ENCODE measurements around the gene SMG6. TPM values are rescaled to one million over a fixed set of nuclear protein-coding genes. Genes with fewer than 3 reads are reported as not detected.

The SMG6 gene
- total and polyA plus RNA-seq, 2 donors (not counting 1 experiment from before 2014, with no cell fraction given): 10.6 to 35.5 TPM

GRCh38 chr17:2190014-2190413 lies 113.6 kb downstream of the SMG6 start:
- Histone ChIP-seq H3K27me3 (replicated peaks in 1 of 4; ENCODE audit: control extremely low read depth in 1 of 4, control insufficient read depth in 3 of 4, insufficient read depth in 4 of 4, low read length in 3 of 4) (no peaks in the 10 kb centered on the region), H3K9me3 (ENCODE audit: control extremely low read depth in 1 of 3, control insufficient read depth in 2 of 3, insufficient read depth in 1 of 3, low read length in 2 of 3) (no peaks in the 10 kb centered on the region), H2AFZ (ENCODE audit: insufficient read depth, low read depth, low read length, poor library complexity, severe bottlenecking) (no peak overlapping the region), H3K27ac (ENCODE audit: low read length in 2 of 2) (no peak overlapping the region), H3K4me3 (ENCODE audit: control extremely low read depth in 1 of 5, extremely low read depth in 1 of 5, insufficient read depth in 1 of 5, low read depth in 2 of 5, low read length in 4 of 5) (no peak overlapping the region), H3K79me2 (ENCODE audit: control insufficient read depth, insufficient read depth, low read length) (peaks cover 1% of the 10 kb centered on the region), H3K36me3 (replicated peaks in 1 of 2; ENCODE audit: control extremely low read depth in 1 of 2, control insufficient read depth in 1 of 2, extremely low read depth in 1 of 2, insufficient read depth in 2 of 2, low read length in 1 of 2) (peaks cover 0 to 28% of the 10 kb centered on the region in 2 experiments), H3K4me1 (ENCODE audit: control insufficient read depth in 2 of 2, insufficient read depth in 2 of 2, low read length in 2 of 2) (peaks cover 6 to 8% of the 10 kb centered on the region in 2 donors), H3K4me2 (replicated peaks; ENCODE audit: low read depth, low read length, poor library complexity, severe bottlenecking) (no peak overlapping the region), H4K20me1 (ENCODE audit: control insufficient read depth, insufficient read depth, low read length, poor library complexity, severe bottlenecking) (peaks cover 9% of the 10 kb centered on the region), H3K9ac (ENCODE audit: low read length) (no peak overlapping the region)
- no CpG with 5 or more reads among the region's 4 CpGs for WGBS (ENCODE audit: insufficient coverage)
- Mint-ChIP-seq H3K4me1 (peaks cover 16% of the 10 kb centered on the region), H3K4me3 (no peak overlapping the region), H3K27me3 (no peaks in the 10 kb centered on the region), H3K9me3 (ENCODE audit: insufficient read depth) (no peaks in the 10 kb centered on the region), H3K27ac (no peak overlapping the region)
- TF ChIP-seq EZH2 (IDR thresholded peaks at IDR 0.05; ENCODE audit: borderline replicate concordance, insufficient read depth, low read depth, low read length, poor library complexity, severe bottlenecking) (no peak), CTCF (IDR thresholded peaks at IDR 0.05) (no peak)
- ChIA-PET CTCF (interaction anchor here (1.6 kb wide), 1 partner anchor 135 kb away, joined by 4 read pairs; the partner anchor contains the start of gene HIC1), POLR2A (no interaction called here)
- intact Hi-C loops (cut with micrococcal nuclease): no loop called here
- DNase-seq: no peak
- no peak for ATAC-seq (ENCODE audit: low read depth)

GRCh38 chr17:2188971-2189630 lies 114.5 kb downstream of the SMG6 start:
- Histone ChIP-seq H3K9me3 (ENCODE audit: control extremely low read depth in 1 of 3, control insufficient read depth in 2 of 3, insufficient read depth in 1 of 3, low read length in 2 of 3) (no peaks in the 10 kb centered on the region), H3K4me3 (ENCODE audit: control extremely low read depth in 1 of 5, extremely low read depth in 1 of 5, insufficient read depth in 1 of 5, low read depth in 2 of 5, low read length in 4 of 5) (no peak overlapping the region), H3K27me3 (replicated peaks in 1 of 4; ENCODE audit: control extremely low read depth in 1 of 4, control insufficient read depth in 3 of 4, insufficient read depth in 4 of 4, low read length in 3 of 4) (no peaks in the 10 kb centered on the region), H4K20me1 (ENCODE audit: control insufficient read depth, insufficient read depth, low read length, poor library complexity, severe bottlenecking) (peaks cover 5% of the 10 kb centered on the region), H3K4me2 (replicated peaks; ENCODE audit: low read depth, low read length, poor library complexity, severe bottlenecking) (no peak overlapping the region), H3K4me1 (ENCODE audit: control insufficient read depth in 2 of 2, insufficient read depth in 2 of 2, low read length in 2 of 2) (peaks cover 6 to 8% of the 10 kb centered on the region in 2 donors), H3K79me2 (ENCODE audit: control insufficient read depth, insufficient read depth, low read length) (peaks cover 2% of the 10 kb centered on the region), H3K36me3 (replicated peaks in 1 of 2; ENCODE audit: control extremely low read depth in 1 of 2, control insufficient read depth in 1 of 2, extremely low read depth in 1 of 2, insufficient read depth in 2 of 2, low read length in 1 of 2) (peaks cover 0 to 28% of the 10 kb centered on the region in 2 experiments), H2AFZ (ENCODE audit: insufficient read depth, low read depth, low read length, poor library complexity, severe bottlenecking) (no peak overlapping the region), H3K9ac (ENCODE audit: low read length) (no peak overlapping the region), H3K27ac (ENCODE audit: low read length in 2 of 2) (no peak overlapping the region)
- Mint-ChIP-seq H3K4me3 (no peak overlapping the region), H3K9me3 (ENCODE audit: insufficient read depth) (no peaks in the 10 kb centered on the region), H3K27me3 (no peaks in the 10 kb centered on the region), H3K4me1 (peaks cover 14% of the 10 kb centered on the region), H3K27ac (no peak overlapping the region)
- POLR2A ChIA-PET: no interaction called here
- no peak for DNase-seq
- no peak for TF ChIP-seq CTCF (IDR thresholded peaks at IDR 0.05)
- TF ChIP-seq EZH2 (IDR thresholded peaks at IDR 0.05; ENCODE audit: borderline replicate concordance, insufficient read depth, low read depth, low read length, poor library complexity, severe bottlenecking): no peak
- ATAC-seq (ENCODE audit: low read depth): no peak
- WGBS (ENCODE audit: insufficient coverage): 94% methylated on average over 5 of the region's 8 CpGs
- CTCF ChIA-PET: interaction anchor here (1.6 to 2.0 kb wide), 2 partner anchors 55 to 135 kb away, joined by 4 to 6 read pairs; partner anchors contain the start of gene HIC1
- intact Hi-C loops (cut with micrococcal nuclease): no loop called here

All from B cell (primary cell).